Upper lobe of left lung (tissue), 6 donors: ENCODE results near the gene CABCOCO1. TPM values are rescaled to one million over a fixed set of nuclear protein-coding genes. Genes with fewer than 3 reads are reported as not detected.

Source experiments
- ATAC-seq, 2 donors: fragments of 200-7000 bp; cut with Tn5 transposase; one replicate each; pipeline ENCODE4 v1.9.1; 2022; ENCODE audit warnings: mild to moderate bottlenecking in 2 of 2, moderate library complexity in 2 of 2; ENCODE audit not compliant: low FRiP score in 2 of 2
- DNase-seq, 2 donors: peaks; one replicate each; pipeline ENCODE4 v3.0.0-alpha.2; 2019 to 2020
- H3K27ac ChIP-seq, 4 donors: fragments of 200-600 bp; sonication (generic); one replicate each; pipeline ENCODE4 v1.5.1; 2016 to 2019
- H3K27me3 ChIP-seq, 4 donors: fragments of 200-600 bp; sonication (generic); one replicate each; pipeline ENCODE4 v1.5.1; 2017 to 2019
- H3K36me3 ChIP-seq, 4 donors: fragments of 200-600 bp; sonication (generic); one replicate each; pipeline ENCODE4 v1.5.1; 2016 to 2019
- H3K4me1 ChIP-seq, 4 donors: fragments of 200-600 bp; sonication (generic); one replicate each; pipeline ENCODE4 v1.5.1; 2018 to 2019
- H3K4me3 ChIP-seq, 4 donors: fragments of 200-600 bp; sonication (generic); one replicate each; pipeline ENCODE4 v1.5.1; 2017 to 2019; ENCODE audit warnings: mild to moderate bottlenecking in 2 of 4, moderate library complexity in 1 of 4
- H3K9me3 ChIP-seq, 4 donors: fragments of 200-600 bp; sonication (generic); one replicate each; pipeline ENCODE4 v1.5.1; 2018 to 2019
- EP300 ChIP-seq, 4 donors: sonication (generic); formaldehyde crosslinking; IDR thresholded peaks; one replicate each; pipeline ENCODE4 v1.5.1; 2017; ENCODE audit warnings: antibody characterized with exemption in 4 of 4, control low read depth in 2 of 4
- POLR2A ChIP-seq, 4 donors: fragments of 450-650 bp; IDR thresholded peaks; one replicate each; pipeline ENCODE4 v1.5.1; 2016 to 2017; ENCODE audit warnings: antibody characterized with exemption in 4 of 4, mild to moderate bottlenecking in 2 of 4
- POLR2AphosphoS5 ChIP-seq, 2 donors: sonication (generic); formaldehyde crosslinking; IDR thresholded peaks; one replicate each; pipeline ENCODE4 v1.5.1; 2017; ENCODE audit warnings: antibody characterized with exemption in 2 of 2
- WGBS, 2 donors: methylation state at CpG; one replicate each; pipeline ENCODE4 v1.1.5; 2017 to 2018; 5-methylcytosine and 5-hydroxymethylcytosine counted together
- total RNA-seq, 6 donors: library from RNA; depleted of rRNA in 4 of 6; stranded (reverse); fragments of >200 nt in 4 of 6; gene quantifications; one replicate each; pipeline versions ENCODE4 v1.1.0 to v1.2.1, GENCODE V29; 2016 to 2021
- TF ChIP-seq, protein P1 (sequence below), 6 experiments: fragments of 450-650 bp in 4 of 6; fragments of 200-600 bp in 2 of 6; sonication (generic) in 2 of 6; IDR thresholded peaks; one replicate each; pipeline ENCODE4 v1.5.1; 2016 to 2019; ENCODE audit warnings: antibody characterized with exemption in 6 of 6
- donor health status: DM: no; HTN: no; CAD: no; lungs with moderate emphysema.
- donor health status: DM: no; HTN: yes; CAD: no; lungs with severe emphysema.

Gene CABCOCO1
- total RNA-seq, 6 donors from 2014 or later = 1.3 to 12.2 (median 2.3) TPM; not detected in 1

DNA sequence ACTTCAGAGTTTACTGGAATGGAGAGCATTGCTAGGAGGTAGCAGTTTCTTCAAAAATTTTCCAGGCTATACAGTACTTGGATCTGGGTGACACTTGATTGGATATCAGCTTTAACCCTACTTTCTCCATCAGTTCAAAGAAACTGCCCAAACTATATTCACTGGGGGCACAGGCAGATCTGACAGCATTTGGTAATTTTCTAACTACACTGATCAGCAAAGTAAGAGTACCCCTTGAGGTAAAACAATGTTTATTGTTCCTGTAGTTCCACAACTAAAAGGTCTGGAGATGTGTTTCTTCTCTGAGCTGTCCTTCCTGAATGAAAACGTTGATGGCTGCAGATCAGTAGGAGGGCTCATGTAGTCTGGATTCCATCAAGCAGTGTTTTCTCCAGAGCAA, 104.2 kb downstream of the CABCOCO1 start:
- Histone ChIP-seq H3K9me3 (no peaks in the 10 kb centered on the region), H3K27me3 (no peaks in the 10 kb centered on the region), H3K4me1 (no peaks in the 10 kb centered on the region), H3K27ac (no peak overlapping the region), H3K36me3 (no peaks in the 10 kb centered on the region), H3K4me3 (no peak overlapping the region)
- TF ChIP-seq EP300 (IDR thresholded peaks at IDR 0.05) (no peak), POLR2AphosphoS5 (IDR thresholded peaks at IDR 0.05) (no peak), POLR2A (IDR thresholded peaks at IDR 0.05) (no peak)
- TF ChIP-seq, protein P1, sequence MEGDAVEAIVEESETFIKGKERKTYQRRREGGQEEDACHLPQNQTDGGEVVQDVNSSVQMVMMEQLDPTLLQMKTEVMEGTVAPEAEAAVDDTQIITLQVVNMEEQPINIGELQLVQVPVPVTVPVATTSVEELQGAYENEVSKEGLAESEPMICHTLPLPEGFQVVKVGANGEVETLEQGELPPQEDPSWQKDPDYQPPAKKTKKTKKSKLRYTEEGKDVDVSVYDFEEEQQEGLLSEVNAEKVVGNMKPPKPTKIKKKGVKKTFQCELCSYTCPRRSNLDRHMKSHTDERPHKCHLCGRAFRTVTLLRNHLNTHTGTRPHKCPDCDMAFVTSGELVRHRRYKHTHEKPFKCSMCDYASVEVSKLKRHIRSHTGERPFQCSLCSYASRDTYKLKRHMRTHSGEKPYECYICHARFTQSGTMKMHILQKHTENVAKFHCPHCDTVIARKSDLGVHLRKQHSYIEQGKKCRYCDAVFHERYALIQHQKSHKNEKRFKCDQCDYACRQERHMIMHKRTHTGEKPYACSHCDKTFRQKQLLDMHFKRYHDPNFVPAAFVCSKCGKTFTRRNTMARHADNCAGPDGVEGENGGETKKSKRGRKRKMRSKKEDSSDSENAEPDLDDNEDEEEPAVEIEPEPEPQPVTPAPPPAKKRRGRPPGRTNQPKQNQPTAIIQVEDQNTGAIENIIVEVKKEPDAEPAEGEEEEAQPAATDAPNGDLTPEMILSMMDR (IDR thresholded peaks at IDR 0.05) = no peak
- WGBS, 2 donors = 13 to 24% methylated on average over 1 of the region's 1 CpG
- DNase-seq = no peak
- ATAC-seq = no peak

DNA sequence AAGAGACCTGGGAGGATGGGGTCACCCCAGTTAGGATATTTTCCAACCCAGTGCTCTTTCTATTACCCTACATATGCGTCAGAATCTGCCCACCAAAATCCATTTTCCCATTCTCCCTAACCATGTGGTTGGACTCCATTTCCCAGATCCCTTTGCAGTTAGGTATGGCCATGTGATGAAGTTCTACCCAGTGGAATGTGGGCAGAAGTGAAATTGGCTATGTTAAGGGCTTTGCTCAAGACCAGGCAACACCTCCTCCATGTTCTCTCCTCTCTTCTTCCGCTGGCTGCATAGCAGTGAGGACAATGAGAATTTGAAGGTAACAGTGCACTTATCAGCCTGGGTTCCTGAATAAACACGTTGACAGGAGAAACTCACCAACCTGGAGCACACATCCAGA, 111.3 kb downstream of the CABCOCO1 start:
- 91 to 94% methylated on average over 3 of the region's 3 CpGs for WGBS, 2 donors
- TF ChIP-seq POLR2AphosphoS5 (IDR thresholded peaks at IDR 0.05) (no peak), EP300 (IDR thresholded peaks at IDR 0.05) (no peak), POLR2A (IDR thresholded peaks at IDR 0.05) (no peak)
- TF ChIP-seq, protein P1 (IDR thresholded peaks at IDR 0.05) = no peak

DNA sequence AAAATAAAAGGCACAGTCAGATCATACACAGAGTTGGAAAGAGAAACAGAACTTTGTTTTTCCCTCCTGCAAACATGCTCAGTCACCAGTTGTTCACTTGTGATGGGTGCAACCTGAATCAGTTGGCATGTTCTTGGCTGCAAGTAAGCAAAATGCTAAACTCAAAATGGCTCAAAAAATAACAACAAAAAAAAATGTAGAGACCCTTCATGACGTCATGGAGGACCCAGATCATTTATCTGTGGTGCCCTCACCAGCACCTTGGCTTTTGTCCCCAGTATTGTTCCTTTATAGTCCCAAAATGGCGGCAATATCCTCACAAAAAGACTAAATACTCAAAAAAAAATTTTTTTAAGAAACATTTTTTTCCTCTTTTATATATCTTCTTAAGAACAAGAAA, 112.4 kb downstream of the CABCOCO1 start:
- no peaks in the 10 kb centered on the region for H3K9me3 ChIP-seq
- 62 to 70% methylated on average over 2 of the region's 2 CpGs for WGBS, 2 donors
- no peak overlapping the region for H3K27ac ChIP-seq
- no peak for DNase-seq
- TF ChIP-seq, protein P1 (IDR thresholded peaks at IDR 0.05) = no peak
- TF ChIP-seq POLR2AphosphoS5 (IDR thresholded peaks at IDR 0.05) (no peak), POLR2A (IDR thresholded peaks at IDR 0.05) (no peak), EP300 (IDR thresholded peaks at IDR 0.05) (no peak)
- H3K4me1 ChIP-seq = peaks cover 0 to 5% (median 0%) of the 10 kb centered on the region in 4 donors
- H3K4me3 ChIP-seq = no peak overlapping the region
- no peaks in the 10 kb centered on the region for H3K36me3 ChIP-seq
- no peak for ATAC-seq
- H3K27me3 ChIP-seq = no peaks in the 10 kb centered on the region

More for the DNA sequence above, 111.3 kb downstream of the CABCOCO1 start:
- Histone ChIP-seq H3K4me3 (no peak overlapping the region), H3K36me3 (no peaks in the 10 kb centered on the region), H3K27ac (no peak overlapping the region), H3K27me3 (no peaks in the 10 kb centered on the region), H3K9me3 (no peaks in the 10 kb centered on the region), H3K4me1 (no peaks in the 10 kb centered on the region)
- ATAC-seq = no peak
- no peak for DNase-seq

DNA sequence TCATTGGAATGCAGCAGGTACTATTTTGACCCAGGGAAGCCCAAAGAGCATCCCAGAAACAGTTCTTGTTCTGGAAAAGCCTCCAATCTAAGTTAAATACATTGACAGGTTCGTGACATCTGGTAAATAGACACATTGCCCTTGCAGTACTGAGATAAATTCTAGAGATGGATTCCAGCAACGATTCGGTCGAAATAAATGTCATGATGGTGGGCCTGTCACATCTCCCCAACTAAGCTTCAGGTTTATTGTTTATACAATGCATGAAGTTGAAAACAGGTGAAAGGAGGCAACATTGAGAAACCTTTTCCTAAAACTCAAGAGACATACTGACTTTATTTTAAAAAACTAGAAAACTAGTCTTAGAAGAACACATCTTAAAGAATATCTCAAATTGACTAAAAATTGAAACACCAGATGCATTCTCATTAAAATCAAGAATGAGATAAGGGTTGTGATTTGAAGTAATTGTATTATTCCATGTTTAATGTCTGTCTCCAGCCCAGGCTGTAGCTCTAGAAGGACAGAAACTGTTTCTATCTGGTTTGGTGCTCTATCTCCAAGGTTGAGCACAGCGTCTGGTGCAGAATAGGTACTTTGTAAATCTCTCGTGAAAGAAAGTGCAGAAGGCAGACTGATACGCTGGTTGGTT, 114.0 kb downstream of the CABCOCO1 start:
- TF ChIP-seq POLR2A (IDR thresholded peaks at IDR 0.05) (no peak), EP300 (IDR thresholded peaks at IDR 0.05) (no peak), POLR2AphosphoS5 (IDR thresholded peaks at IDR 0.05) (no peak)
- TF ChIP-seq, protein P1 (IDR thresholded peaks at IDR 0.05) = no peak
- DNase-seq = no peak

DNA sequence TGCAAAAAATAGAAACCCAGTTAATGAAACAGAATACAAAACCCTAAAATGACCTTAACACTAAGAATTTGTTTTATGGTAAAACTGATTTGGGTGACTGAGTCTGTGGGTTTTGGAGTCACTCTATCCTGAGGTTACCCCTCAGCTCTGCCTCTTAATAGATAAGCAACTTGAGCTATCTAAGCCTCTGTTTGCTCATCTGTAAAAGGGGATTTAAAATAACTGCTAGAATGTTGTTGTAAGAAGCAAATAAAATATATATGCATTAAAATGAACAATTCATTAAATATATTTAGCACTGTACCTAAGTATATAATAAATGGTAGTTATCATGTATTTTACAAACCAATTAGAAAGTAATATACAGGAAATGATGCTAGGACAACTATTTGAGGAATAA, 115.4 kb downstream of the CABCOCO1 start:
- TF ChIP-seq, protein P1 (IDR thresholded peaks at IDR 0.05) = no peak
- no peak for TF ChIP-seq POLR2AphosphoS5 (IDR thresholded peaks at IDR 0.05)
- no peak for TF ChIP-seq EP300 (IDR thresholded peaks at IDR 0.05)
- no peak for TF ChIP-seq POLR2A (IDR thresholded peaks at IDR 0.05)
- Histone ChIP-seq H3K4me3 (no peak overlapping the region), H3K36me3 (no peaks in the 10 kb centered on the region), H3K4me1 (peaks cover 0 to 10% (median 2%) of the 10 kb centered on the region in 4 donors), H3K27me3 (no peaks in the 10 kb centered on the region), H3K9me3 (no peaks in the 10 kb centered on the region), H3K27ac (no peak overlapping the region)
- ATAC-seq (no peak), DNase-seq (no peak)

More for the DNA sequence above, 114.0 kb downstream of the CABCOCO1 start:
- H3K9me3 ChIP-seq = no peaks in the 10 kb centered on the region
- H3K4me1 ChIP-seq = peaks cover 0 to 10% (median 2%) of the 10 kb centered on the region in 4 donors
- H3K27ac ChIP-seq = no peak overlapping the region
- no peak overlapping the region for H3K4me3 ChIP-seq
- no peak for ATAC-seq
- 89 to 91% methylated on average over 7 of the region's 7 CpGs for WGBS, 2 donors
- no peaks in the 10 kb centered on the region for H3K27me3 ChIP-seq
- no peaks in the 10 kb centered on the region for H3K36me3 ChIP-seq
